ENCODE data around the gene PAEP.

PAEP gene

GRCh38 chr9:135579356-135579755 is 17.8 kb downstream of the PAEP start:
- DNase-seq (ENCODE audit: low read depth in 2 of 2): no peak

- no peak for DNase-seq (ENCODE audit: low read depth in 2 of 2)
These were observed 18.5 kb downstream of the PAEP start for GRCh38 chr9:135579889-135580660.

GRCh38 chr9:135580664-135581380 is 19.3 kb downstream of the PAEP start:
- DNase-seq (ENCODE audit: low read depth in 2 of 2): no peak

GRCh38 chr9:135581636-135582426 is 20.3 kb downstream of the PAEP start:
- no peak for DNase-seq (ENCODE audit: low read depth in 2 of 2)

GRCh38 chr9:135582541-135582940 is 21.0 kb downstream of the PAEP start:
- DNase-seq (ENCODE audit: low read depth in 2 of 2): no peak

GRCh38 chr9:135582966-135583687 is 21.6 kb downstream of the PAEP start:
- DNase-seq (ENCODE audit: low read depth in 2 of 2): no peak

GRCh38 chr9:135583688-135584011 is 22.1 kb downstream of the PAEP start:
- no peak for DNase-seq (ENCODE audit: low read depth in 2 of 2)

- no peak for DNase-seq (ENCODE audit: low read depth in 2 of 2)
These were observed 22.8 kb downstream of the PAEP start for GRCh38 chr9:135584371-135584770.

GRCh38 chr9:135584934-135585333 is 23.4 kb downstream of the PAEP start:
- no peak for DNase-seq (ENCODE audit: low read depth in 2 of 2)

GRCh38 chr9:135586601-135587109 is 25.1 kb downstream of the PAEP start:
- DNase-seq (ENCODE audit: low read depth in 2 of 2): no peak

GRCh38 chr9:135587658-135588057 is 26.1 kb downstream of the PAEP start:
- DNase-seq (ENCODE audit: low read depth in 2 of 2): no peak

- DNase-seq (ENCODE audit: low read depth in 2 of 2): no peak
These were observed 26.8 kb downstream of the PAEP start for GRCh38 chr9:135588371-135588770.

- DNase-seq (ENCODE audit: low read depth in 2 of 2): no peak
These were observed 27.5 kb downstream of the PAEP start for GRCh38 chr9:135588886-135589595.

GRCh38 chr9:135589596-135590485 is 28.3 kb downstream of the PAEP start:
- DNase-seq (ENCODE audit: low read depth in 2 of 2): no peak

- DNase-seq (ENCODE audit: low read depth in 2 of 2): no peak
These were observed 29.0 kb downstream of the PAEP start for GRCh38 chr9:135590486-135591079.

- DNase-seq (ENCODE audit: low read depth in 2 of 2): no peak
These were observed 30.2 kb downstream of the PAEP start for GRCh38 chr9:135591506-135592330.

GRCh38 chr9:135592331-135592590 is 30.7 kb downstream of the PAEP start:
- DNase-seq (ENCODE audit: low read depth in 2 of 2): no peak

- DNase-seq (ENCODE audit: low read depth in 2 of 2): no peak
These were observed 31.1 kb downstream of the PAEP start for GRCh38 chr9:135592625-135593024.

- DNase-seq (ENCODE audit: low read depth in 2 of 2): no peak
These were observed 34.7 kb downstream of the PAEP start for GRCh38 chr9:135596211-135596610.

All from stimulated activated CD4-positive, alpha-beta T cell treated with anti-CD3 and anti-CD28 coated beads, Interleukin-12 subunit alpha, Interleukin-12 subunit beta, amount 100 ng/mL, for 24 hours (primary cell).